HepG2 (cell line): Measurements from ENCODE around the gene INTS4. TPM values are rescaled to one million over a fixed set of nuclear protein-coding genes. Genes with fewer than 3 reads are reported as not detected.

Experiments
- GATA4 ChIP-seq: sonication (generic); IDR thresholded peaks from 2 replicates; pipeline ENCODE4 v1.6.1; 2016; ENCODE audit warnings: antibody characterized with exemption, low read depth, borderline replicate concordance
- MTF2 ChIP-seq: sonication (generic); formaldehyde crosslinking; IDR thresholded peaks from 2 replicates; pipeline ENCODE4 v1.5.0; 2020; ENCODE audit warnings: missing genetic modification reagents, borderline replicate concordance
- RFX1 ChIP-seq: fragments of 450-650 bp; IDR thresholded peaks from 2 replicates; pipeline ENCODE4 v1.6.1; 2017
- TSC22D2 ChIP-seq: sonication (generic); formaldehyde crosslinking; IDR thresholded peaks from 2 replicates; pipeline ENCODE4 v1.5.1; 2020; ENCODE audit warnings: missing genetic modification reagents, mild to moderate bottlenecking, borderline replicate concordance
- ZFP36 ChIP-seq: fragments of 150-350 bp; IDR thresholded peaks from 2 replicates; pipeline ENCODE4 v1.6.1; 2018; ENCODE audit warnings: borderline replicate concordance, low read length, low read depth; ENCODE audit not compliant: partially characterized antibody
- ZFP37 ChIP-seq: sonication (generic); formaldehyde crosslinking; IDR thresholded peaks from 2 replicates; pipeline ENCODE4 v1.4.0; 2020; ENCODE audit warnings: missing genetic modification reagents, borderline replicate concordance
- ZKSCAN1 ChIP-seq: fragments of 150-350 bp; IDR thresholded peaks from 2 replicates; pipeline ENCODE4 v1.6.1; 2014; ENCODE audit warnings: low read length
- ZNF292 ChIP-seq: sonication (generic); formaldehyde crosslinking; IDR thresholded peaks from 2 replicates; pipeline ENCODE4 v1.8.1; 2022; ENCODE audit warnings: mild to moderate bottlenecking, low read depth, missing genetic modification reagents, borderline replicate concordance
- ZNF367 ChIP-seq: sonication (generic); formaldehyde crosslinking; IDR thresholded peaks from 2 replicates; pipeline ENCODE4 v1.4.0; 2020; ENCODE audit warnings: missing genetic modification reagents, borderline replicate concordance
- ZNF75D ChIP-seq: sonication (generic); formaldehyde crosslinking; IDR thresholded peaks from 2 replicates; pipeline ENCODE4 v1.8.1; 2023; ENCODE audit warnings: missing genetic modification reagents, mild to moderate bottlenecking, borderline replicate concordance
- ZNF782 ChIP-seq: sonication (generic); formaldehyde crosslinking; IDR thresholded peaks from 2 replicates; pipeline ENCODE4 v1.4.0; 2020; ENCODE audit warnings: missing genetic modification reagents, mild to moderate bottlenecking, borderline replicate concordance
- ZNF841 ChIP-seq: sonication (generic); formaldehyde crosslinking; IDR thresholded peaks from 2 replicates; pipeline ENCODE4 v1.8.1; 2023; ENCODE audit warnings: missing genetic modification reagents, borderline replicate concordance
- ZNF883 ChIP-seq: sonication (generic); formaldehyde crosslinking; IDR thresholded peaks from 2 replicates; pipeline ENCODE4 v1.5.1; 2020; ENCODE audit warnings: mild to moderate bottlenecking, missing genetic modification reagents; ENCODE audit errors: not compliant biosample characterization
- polyA plus RNA-seq, 8 experiments: library from polyadenylated mRNA; depleted of rRNA in 3 of 8; stranded (reverse) in 7 of 8; unstranded in 1 of 8; fragments of >200 nt; fragmentation: Illumina TruSeq in 4 of 8; extraction: Trizol in 4 of 8; gene quantifications; 2 replicates each; pipeline versions ENCODE4 v1.2.1 to v1.2.3, GENCODE V29; 2011 to 2016; ENCODE audit warnings: low read depth in 4 of 8, missing spikeins in 1 of 8, mixed read lengths in 1 of 8; ENCODE audit not compliant: insufficient read depth in 1 of 8
- total RNA-seq, 5 experiments: library from RNA; depleted of rRNA; stranded (reverse); fragments of >200 nt; fragmentation: Illumina TruSeq; extraction: Trizol; gene quantifications; 2 replicates each; pipeline ENCODE4 v1.2.3, GENCODE V29; 2016; ENCODE audit warnings: low read depth in 1 of 5
- TF ChIP-seq, protein P1 (sequence below), 2 experiments: fragments of 450-650 bp in 1 of 2; sonication (generic) in 1 of 2; formaldehyde crosslinking; IDR thresholded peaks; 2 replicates each; pipeline versions ENCODE4 v1.5.0 to v1.8.0; 2020 to 2022; ENCODE audit warnings: mild to moderate bottlenecking in 1 of 2, missing genetic modification reagents in 1 of 2
- TF ChIP-seq, protein P2 (sequence below): sonication (generic); formaldehyde crosslinking; IDR thresholded peaks from 2 replicates; pipeline ENCODE4 v1.5.1; 2020; ENCODE audit warnings: missing genetic modification reagents, mild to moderate bottlenecking, borderline replicate concordance
- TF ChIP-seq, protein P3 (sequence below): sonication (generic); formaldehyde crosslinking; IDR thresholded peaks from 2 replicates; pipeline ENCODE4 v1.5.1; 2020; ENCODE audit warnings: mild to moderate bottlenecking, missing genetic modification reagents, moderate library complexity
- TF ChIP-seq, protein P4 (sequence below): sonication (generic); formaldehyde crosslinking; IDR thresholded peaks from 2 replicates; pipeline ENCODE4 v1.4.0; 2020; ENCODE audit warnings: mild to moderate bottlenecking, missing genetic modification reagents
- TF ChIP-seq, protein P5 (sequence below): sonication (generic); formaldehyde crosslinking; IDR thresholded peaks from 2 replicates; pipeline ENCODE4 v1.4.0; 2020; ENCODE audit warnings: missing genetic modification reagents
- TF ChIP-seq, protein P6 (sequence below): sonication (generic); formaldehyde crosslinking; IDR thresholded peaks from 2 replicates; pipeline ENCODE4 v1.4.0; 2020; ENCODE audit warnings: missing genetic modification reagents
- TF ChIP-seq, protein P7 (sequence below): sonication (generic); formaldehyde crosslinking; IDR thresholded peaks from 2 replicates; pipeline ENCODE4 v1.5.0; 2020; ENCODE audit warnings: missing genetic modification reagents
- TF ChIP-seq, protein P8 (sequence below): IDR thresholded peaks from 2 replicates; pipeline ENCODE4 v1.6.1; 2016; ENCODE audit warnings: mild to moderate bottlenecking, missing biosample characterization, missing genetic modification reagents

The INTS4 gene
- total and polyA plus RNA-seq, 2 of the 13 experiments (the other 11 are each of a cell fraction or from before 2014, with no cell fraction given), result 37.3 to 44.8 TPM

DNA sequence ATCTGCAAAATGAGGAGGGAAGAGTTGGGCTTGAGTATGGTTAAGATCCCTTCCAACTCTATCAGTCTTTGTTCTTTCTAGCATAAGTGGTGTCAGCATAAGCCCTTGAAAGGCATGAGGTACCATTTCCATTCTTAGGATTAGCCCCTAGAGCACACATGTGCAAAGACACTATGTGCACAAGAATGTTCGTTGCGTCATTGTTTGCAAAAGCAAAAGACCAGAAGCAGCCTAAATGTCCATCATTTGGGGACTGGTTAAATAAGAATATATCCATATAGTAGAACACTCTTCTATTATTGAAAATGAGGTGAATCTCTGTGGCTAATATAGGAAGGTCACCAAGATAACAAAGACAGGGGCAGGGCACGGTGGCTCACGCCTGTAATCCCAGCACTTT is 38.6 kb upstream of the INTS4 start (continued):
- TF ChIP-seq, protein P1, sequence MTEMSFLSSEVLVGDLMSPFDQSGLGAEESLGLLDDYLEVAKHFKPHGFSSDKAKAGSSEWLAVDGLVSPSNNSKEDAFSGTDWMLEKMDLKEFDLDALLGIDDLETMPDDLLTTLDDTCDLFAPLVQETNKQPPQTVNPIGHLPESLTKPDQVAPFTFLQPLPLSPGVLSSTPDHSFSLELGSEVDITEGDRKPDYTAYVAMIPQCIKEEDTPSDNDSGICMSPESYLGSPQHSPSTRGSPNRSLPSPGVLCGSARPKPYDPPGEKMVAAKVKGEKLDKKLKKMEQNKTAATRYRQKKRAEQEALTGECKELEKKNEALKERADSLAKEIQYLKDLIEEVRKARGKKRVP (CRISPR knock-in tag; IDR thresholded peaks at IDR 0.05), result peak in 1 of 2 experiments; percentile 94; a peak in 2 of 4 replicates
- TF ChIP-seq ZNF367 (CRISPR knock-in tag) (no peak), ZFP37 (CRISPR knock-in tag) (no peak), MTF2 (CRISPR knock-in tag) (no peak), ZKSCAN1 (no peak), ZNF75D (CRISPR knock-in tag) (no peak), ZNF883 (CRISPR knock-in tag) (no peak), TSC22D2 (CRISPR knock-in tag) (no peak), ZNF782 (CRISPR knock-in tag) (no peak), ZFP36 (no peak), ZNF292 (CRISPR knock-in tag) (no peak), RFX1 (no peak), GATA4 (no peak), ZNF841 (CRISPR knock-in tag) (no peak)
- TF ChIP-seq, protein P2, sequence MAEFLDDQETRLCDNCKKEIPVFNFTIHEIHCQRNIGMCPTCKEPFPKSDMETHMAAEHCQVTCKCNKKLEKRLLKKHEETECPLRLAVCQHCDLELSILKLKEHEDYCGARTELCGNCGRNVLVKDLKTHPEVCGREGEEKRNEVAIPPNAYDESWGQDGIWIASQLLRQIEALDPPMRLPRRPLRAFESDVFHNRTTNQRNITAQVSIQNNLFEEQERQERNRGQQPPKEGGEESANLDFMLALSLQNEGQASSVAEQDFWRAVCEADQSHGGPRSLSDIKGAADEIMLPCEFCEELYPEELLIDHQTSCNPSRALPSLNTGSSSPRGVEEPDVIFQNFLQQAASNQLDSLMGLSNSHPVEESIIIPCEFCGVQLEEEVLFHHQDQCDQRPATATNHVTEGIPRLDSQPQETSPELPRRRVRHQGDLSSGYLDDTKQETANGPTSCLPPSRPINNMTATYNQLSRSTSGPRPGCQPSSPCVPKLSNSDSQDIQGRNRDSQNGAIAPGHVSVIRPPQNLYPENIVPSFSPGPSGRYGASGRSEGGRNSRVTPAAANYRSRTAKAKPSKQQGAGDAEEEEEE (CRISPR knock-in tag), result no peak
- TF ChIP-seq, protein P3, sequence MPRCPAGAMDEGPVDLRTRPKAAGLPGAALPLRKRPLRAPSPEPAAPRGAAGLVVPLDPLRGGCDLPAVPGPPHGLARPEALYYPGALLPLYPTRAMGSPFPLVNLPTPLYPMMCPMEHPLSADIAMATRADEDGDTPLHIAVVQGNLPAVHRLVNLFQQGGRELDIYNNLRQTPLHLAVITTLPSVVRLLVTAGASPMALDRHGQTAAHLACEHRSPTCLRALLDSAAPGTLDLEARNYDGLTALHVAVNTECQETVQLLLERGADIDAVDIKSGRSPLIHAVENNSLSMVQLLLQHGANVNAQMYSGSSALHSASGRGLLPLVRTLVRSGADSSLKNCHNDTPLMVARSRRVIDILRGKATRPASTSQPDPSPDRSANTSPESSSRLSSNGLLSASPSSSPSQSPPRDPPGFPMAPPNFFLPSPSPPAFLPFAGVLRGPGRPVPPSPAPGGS, result no peak
- TF ChIP-seq, protein P4, sequence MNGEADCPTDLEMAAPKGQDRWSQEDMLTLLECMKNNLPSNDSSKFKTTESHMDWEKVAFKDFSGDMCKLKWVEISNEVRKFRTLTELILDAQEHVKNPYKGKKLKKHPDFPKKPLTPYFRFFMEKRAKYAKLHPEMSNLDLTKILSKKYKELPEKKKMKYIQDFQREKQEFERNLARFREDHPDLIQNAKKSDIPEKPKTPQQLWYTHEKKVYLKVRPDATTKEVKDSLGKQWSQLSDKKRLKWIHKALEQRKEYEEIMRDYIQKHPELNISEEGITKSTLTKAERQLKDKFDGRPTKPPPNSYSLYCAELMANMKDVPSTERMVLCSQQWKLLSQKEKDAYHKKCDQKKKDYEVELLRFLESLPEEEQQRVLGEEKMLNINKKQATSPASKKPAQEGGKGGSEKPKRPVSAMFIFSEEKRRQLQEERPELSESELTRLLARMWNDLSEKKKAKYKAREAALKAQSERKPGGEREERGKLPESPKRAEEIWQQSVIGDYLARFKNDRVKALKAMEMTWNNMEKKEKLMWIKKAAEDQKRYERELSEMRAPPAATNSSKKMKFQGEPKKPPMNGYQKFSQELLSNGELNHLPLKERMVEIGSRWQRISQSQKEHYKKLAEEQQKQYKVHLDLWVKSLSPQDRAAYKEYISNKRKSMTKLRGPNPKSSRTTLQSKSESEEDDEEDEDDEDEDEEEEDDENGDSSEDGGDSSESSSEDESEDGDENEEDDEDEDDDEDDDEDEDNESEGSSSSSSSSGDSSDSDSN, result no peak
- TF ChIP-seq, protein P5, sequence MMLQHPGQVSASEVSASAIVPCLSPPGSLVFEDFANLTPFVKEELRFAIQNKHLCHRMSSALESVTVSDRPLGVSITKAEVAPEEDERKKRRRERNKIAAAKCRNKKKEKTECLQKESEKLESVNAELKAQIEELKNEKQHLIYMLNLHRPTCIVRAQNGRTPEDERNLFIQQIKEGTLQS (CRISPR knock-in tag), result peak; percentile 71; the same call in 1 of the 2 replicates
- TF ChIP-seq, protein P6, sequence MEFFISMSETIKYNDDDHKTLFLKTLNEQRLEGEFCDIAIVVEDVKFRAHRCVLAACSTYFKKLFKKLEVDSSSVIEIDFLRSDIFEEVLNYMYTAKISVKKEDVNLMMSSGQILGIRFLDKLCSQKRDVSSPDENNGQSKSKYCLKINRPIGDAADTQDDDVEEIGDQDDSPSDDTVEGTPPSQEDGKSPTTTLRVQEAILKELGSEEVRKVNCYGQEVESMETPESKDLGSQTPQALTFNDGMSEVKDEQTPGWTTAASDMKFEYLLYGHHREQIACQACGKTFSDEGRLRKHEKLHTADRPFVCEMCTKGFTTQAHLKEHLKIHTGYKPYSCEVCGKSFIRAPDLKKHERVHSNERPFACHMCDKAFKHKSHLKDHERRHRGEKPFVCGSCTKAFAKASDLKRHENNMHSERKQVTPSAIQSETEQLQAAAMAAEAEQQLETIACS (CRISPR knock-in tag), result no peak
- TF ChIP-seq, protein P7, sequence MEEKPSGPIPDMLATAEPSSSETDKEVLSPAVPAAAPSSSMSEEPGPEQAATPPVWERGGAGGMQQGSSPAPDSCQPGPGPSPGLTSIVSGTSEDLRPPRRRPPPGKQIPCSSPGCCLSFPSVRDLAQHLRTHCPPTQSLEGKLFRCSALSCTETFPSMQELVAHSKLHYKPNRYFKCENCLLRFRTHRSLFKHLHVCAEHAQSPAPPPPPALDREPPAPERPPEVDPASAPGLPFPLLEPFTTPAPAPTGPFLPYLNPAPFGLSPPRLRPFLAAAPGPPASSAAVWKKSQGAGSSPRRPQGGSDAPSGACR (CRISPR knock-in tag), result no peak
- TF ChIP-seq, protein P8, sequence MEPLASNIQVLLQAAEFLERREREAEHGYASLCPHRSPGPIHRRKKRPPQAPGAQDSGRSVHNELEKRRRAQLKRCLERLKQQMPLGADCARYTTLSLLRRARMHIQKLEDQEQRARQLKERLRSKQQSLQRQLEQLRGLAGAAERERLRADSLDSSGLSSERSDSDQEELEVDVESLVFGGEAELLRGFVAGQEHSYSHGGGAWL (CRISPR knock-in tag), result no peak
